ENCODE measurements around the gene CD276. TPM values are rescaled to one million over a fixed set of nuclear protein-coding genes. Genes with fewer than 3 reads are reported as not detected.

CD276 gene
- total and polyA plus RNA-seq, 12 donors, result 53.4 to 147 (median 84.1) TPM

- Histone ChIP-seq H3K36me3 (replicated peaks in 1 of 2) (no peaks in the 10 kb centered on the region), H3K9me3 (replicated peaks in 1 of 3) (no peaks in the 10 kb centered on the region), H3K4me3 (peak overlapping the region in 1 of 4 donors; percentile 78), H3K27ac (peak overlapping the region; percentile 9 to 97 (median 94)), H3K27me3 (no peaks in the 10 kb centered on the region), H3K4me1 (replicated peaks in 1 of 2) (peaks cover 39 to 46% of the 10 kb centered on the region in 2 donors)
- TF ChIP-seq POLR2A (IDR thresholded peaks at IDR 0.05) (no peak), CTCF (IDR thresholded peaks at IDR 0.05) (peak in 2 of 6 experiments; percentile 10 to 17)
- intact Hi-C loops (cut with DNase I), result no loop called here
- WGBS, 4 donors, result 43 to 61% (median 53%) methylated on average over 5 to 7 of the region's 7 CpGs
- DNase-seq, result no peak
Measured at GRCh38 chr15:73683257-73683776, 866 bp upstream of the CD276 start.

- no peaks in the 10 kb centered on the region for H3K27me3 ChIP-seq
- H3K4me3 ChIP-seq, result peak overlapping the region; percentile 9 to 97 (median 69)
- no peaks in the 10 kb centered on the region for H3K9me3 ChIP-seq (replicated peaks in 1 of 3)
- H3K36me3 ChIP-seq (replicated peaks in 1 of 2), result no peaks in the 10 kb centered on the region
- TF ChIP-seq POLR2A (IDR thresholded peaks at IDR 0.05) (peak in 1 of 2 donors; percentile 69), CTCF (IDR thresholded peaks at IDR 0.05) (no peak)
- peak overlapping the region; percentile 65 to 97 (median 94) for H3K27ac ChIP-seq
- intact Hi-C loops (cut with DNase I), result no loop called here
- peaks cover 53 to 61% of the 10 kb centered on the region in 2 donors for H3K4me1 ChIP-seq (replicated peaks in 1 of 2)
- DNase-seq, result peak in 5 of 7 donors; percentile 29 to 66 (median 55)
- 3 to 7% (median 4%) methylated on average over 25 to 52 of the region's 52 CpGs for WGBS, 4 donors
Measured at GRCh38 chr15:73684581-73685455, 635 bp downstream of the CD276 start.

GRCh38 chr15:73685981-73686380 is 1.8 kb downstream of the CD276 start:
- Histone ChIP-seq H3K27ac (peak overlapping the region; percentile 36 to 97 (median 93)), H3K9me3 (replicated peaks in 1 of 3) (no peaks in the 10 kb centered on the region), H3K4me3 (peak overlapping the region in 1 of 4 donors; percentile 97), H3K27me3 (no peaks in the 10 kb centered on the region), H3K36me3 (replicated peaks in 1 of 2) (no peaks in the 10 kb centered on the region), H3K4me1 (replicated peaks in 1 of 2) (peaks cover 59 to 72% of the 10 kb centered on the region in 2 donors)
- intact Hi-C loops (cut with DNase I), result no loop called here
- peak in 2 of 7 donors; percentile 17 to 46 for DNase-seq
- TF ChIP-seq CTCF (IDR thresholded peaks at IDR 0.05) (no peak), POLR2A (IDR thresholded peaks at IDR 0.05) (no peak)
- WGBS, 4 donors, result 50 to 60% (median 59%) methylated on average over 6 of the region's 6 CpGs

GRCh38 chr15:73686781-73687256 is 2.6 kb downstream of the CD276 start:
- H3K27me3 ChIP-seq, result no peaks in the 10 kb centered on the region
- peak in 6 of 7 donors; percentile 59 to 78 (median 69) for DNase-seq
- 31 to 46% (median 37%) methylated on average over 4 of the region's 4 CpGs for WGBS, 4 donors
- peaks cover 68 to 80% of the 10 kb centered on the region in 2 donors for H3K4me1 ChIP-seq (replicated peaks in 1 of 2)
- H3K4me3 ChIP-seq, result peak overlapping the region in 1 of 4 donors; percentile 25
- peak overlapping the region; percentile 43 to 97 (median 93) for H3K27ac ChIP-seq
- TF ChIP-seq POLR2A (IDR thresholded peaks at IDR 0.05), result peak in 1 of 2 donors; percentile 67
- no peak for TF ChIP-seq CTCF (IDR thresholded peaks at IDR 0.05)
- H3K9me3 ChIP-seq (replicated peaks in 1 of 3), result no peaks in the 10 kb centered on the region
- H3K36me3 ChIP-seq (replicated peaks in 1 of 2), result no peaks in the 10 kb centered on the region
- intact Hi-C loops (cut with DNase I), result no loop called here
